Kidney tubule cell (primary cell): ENCODE results near the gene SEMA3B.
A peak's percentile ranks its signal among the peaks of the same experiment; 100 is the strongest.
"Not testable (repeated sequence)": the region's sequence is repeated elsewhere in the genome, so short reads cannot be mapped to it uniquely, and the experiment has no call there.

ENCODE experiments used
- DNase-seq: peaks from one replicate; pipeline ENCODE4 v3.0.0-alpha.2; 2018; ENCODE audit warnings: low spot score

Gene SEMA3B

GRCh38 chr3:50294089-50294488, 25.1 kb downstream of the SEMA3B start:
- DNase-seq: no peak

- DNase-seq: no peak
Observed at GRCh38 chr3:50294492-50295403, 25.8 kb downstream of the SEMA3B start.

GRCh38 chr3:50295553-50296431, 26.8 kb downstream of the SEMA3B start:
- no peak for DNase-seq

- DNase-seq: no peak
Observed at GRCh38 chr3:50296721-50297383, 27.9 kb downstream of the SEMA3B start.

- no peak for DNase-seq
Observed at GRCh38 chr3:50297384-50297775, 28.4 kb downstream of the SEMA3B start.

- no peak for DNase-seq
Observed at GRCh38 chr3:50297896-50298725, 29.2 kb downstream of the SEMA3B start.

GRCh38 chr3:50298836-50299637, 30.1 kb downstream of the SEMA3B start, which contains the start of the genes HYAL3 and NAA80:
TSS of gene HYAL3 (minus strand) at chr3:50299405. CDS start at chr3:50295602, 3,803 bp downstream.
TSS of gene NAA80 (minus strand) at chr3:50299405. CDS start at chr3:50297463, 1,942 bp downstream.
- DNase-seq: peak; percentile 100

GRCh38 chr3:50299638-50299928, 30.6 kb downstream of the SEMA3B start:
- no peak for DNase-seq

- peak; percentile 39 for DNase-seq
Observed at GRCh38 chr3:50299929-50300680, 31.2 kb downstream of the SEMA3B start.

- DNase-seq: no peak
Observed at GRCh38 chr3:50300681-50301254, 31.8 kb downstream of the SEMA3B start.

- DNase-seq: no peak
Observed at GRCh38 chr3:50302095-50303012, 33.4 kb downstream of the SEMA3B start.

GRCh38 chr3:50303013-50303815, 34.3 kb downstream of the SEMA3B start, which contains the start of gene HYAL1:
TSS of gene HYAL1 (minus strand) at chr3:50303574. CDS start at chr3:50302956, 618 bp downstream.
- peak; percentile 72 for DNase-seq

- peak; percentile 71 for DNase-seq
Observed at GRCh38 chr3:50304601-50305000, 35.7 kb downstream of the SEMA3B start.

GRCh38 chr3:50312041-50312440, 43.1 kb downstream of the SEMA3B start:
- DNase-seq: not testable (repeated sequence)

GRCh38 chr3:50314342-50314741, 45.4 kb downstream of the SEMA3B start:
- no peak for DNase-seq

- no peak for DNase-seq
Observed at GRCh38 chr3:50314816-50315215, 45.9 kb downstream of the SEMA3B start.

- DNase-seq: peak; percentile 92
Observed at GRCh38 chr3:50316657-50317242, 47.8 kb downstream of the SEMA3B start.
